AG09319 (cell line): ENCODE data around the gene REXO4.

Experiments
- DNase-seq: peaks from one replicate; pipeline ENCODE4 v3.0.0-alpha.2; 2010; ENCODE audit warnings: low read depth; ENCODE audit errors: extremely low read depth
- TF ChIP-seq, protein P1 (sequence below): IDR thresholded peaks from 2 replicates; pipeline ENCODE4 v1.5.1; 2011; ENCODE audit warnings: low read depth, mild to moderate bottlenecking, inconsistent platforms, low read length, moderate library complexity

Gene REXO4

DNA sequence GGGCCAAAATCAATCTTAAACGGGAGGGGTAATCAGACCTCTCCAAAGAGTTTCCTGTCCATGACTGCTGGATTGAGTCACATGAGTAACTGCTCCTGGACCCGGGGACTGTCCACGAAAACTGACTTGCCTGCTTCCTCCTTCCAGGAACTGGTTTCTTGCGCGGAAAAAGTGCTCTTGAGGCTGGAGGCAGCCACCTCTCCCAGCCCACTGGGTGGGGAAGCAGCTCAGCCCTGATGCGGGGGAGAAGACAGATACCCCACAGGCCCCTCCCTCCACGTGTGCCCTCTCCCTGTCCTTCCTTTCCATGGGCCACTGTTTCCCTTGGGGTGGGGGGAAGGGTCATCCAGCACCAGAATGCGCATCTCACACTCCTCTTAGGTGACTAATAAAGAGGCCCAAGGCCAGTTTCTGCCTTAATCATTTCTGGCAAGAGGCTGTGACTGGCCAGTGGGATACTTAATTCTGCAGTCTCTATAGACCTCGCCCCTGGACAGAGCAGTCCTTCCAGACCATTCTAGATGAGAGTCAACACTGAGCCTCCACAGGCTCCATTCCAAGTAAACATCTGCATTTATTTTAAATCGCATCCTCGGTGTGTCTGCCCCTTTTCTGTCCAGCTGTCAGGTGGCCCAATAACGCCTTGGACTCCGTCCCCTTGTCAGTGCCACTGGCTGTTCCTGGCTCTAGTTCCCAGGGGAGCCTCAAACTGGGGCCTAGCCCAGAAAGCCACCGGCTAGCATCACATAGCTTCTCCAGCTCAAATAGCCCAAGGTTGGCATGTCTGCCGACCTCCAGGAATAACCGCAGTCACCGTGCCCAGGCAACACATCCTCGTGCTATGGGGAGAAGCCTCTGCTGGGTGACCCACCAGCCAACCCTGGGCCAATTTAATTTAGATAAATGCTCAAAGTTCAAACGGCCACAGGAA, 12.0 kb downstream of the REXO4 start:
- TF ChIP-seq, protein P1, sequence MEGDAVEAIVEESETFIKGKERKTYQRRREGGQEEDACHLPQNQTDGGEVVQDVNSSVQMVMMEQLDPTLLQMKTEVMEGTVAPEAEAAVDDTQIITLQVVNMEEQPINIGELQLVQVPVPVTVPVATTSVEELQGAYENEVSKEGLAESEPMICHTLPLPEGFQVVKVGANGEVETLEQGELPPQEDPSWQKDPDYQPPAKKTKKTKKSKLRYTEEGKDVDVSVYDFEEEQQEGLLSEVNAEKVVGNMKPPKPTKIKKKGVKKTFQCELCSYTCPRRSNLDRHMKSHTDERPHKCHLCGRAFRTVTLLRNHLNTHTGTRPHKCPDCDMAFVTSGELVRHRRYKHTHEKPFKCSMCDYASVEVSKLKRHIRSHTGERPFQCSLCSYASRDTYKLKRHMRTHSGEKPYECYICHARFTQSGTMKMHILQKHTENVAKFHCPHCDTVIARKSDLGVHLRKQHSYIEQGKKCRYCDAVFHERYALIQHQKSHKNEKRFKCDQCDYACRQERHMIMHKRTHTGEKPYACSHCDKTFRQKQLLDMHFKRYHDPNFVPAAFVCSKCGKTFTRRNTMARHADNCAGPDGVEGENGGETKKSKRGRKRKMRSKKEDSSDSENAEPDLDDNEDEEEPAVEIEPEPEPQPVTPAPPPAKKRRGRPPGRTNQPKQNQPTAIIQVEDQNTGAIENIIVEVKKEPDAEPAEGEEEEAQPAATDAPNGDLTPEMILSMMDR: no peak
- DNase-seq: peak; percentile 7

DNA sequence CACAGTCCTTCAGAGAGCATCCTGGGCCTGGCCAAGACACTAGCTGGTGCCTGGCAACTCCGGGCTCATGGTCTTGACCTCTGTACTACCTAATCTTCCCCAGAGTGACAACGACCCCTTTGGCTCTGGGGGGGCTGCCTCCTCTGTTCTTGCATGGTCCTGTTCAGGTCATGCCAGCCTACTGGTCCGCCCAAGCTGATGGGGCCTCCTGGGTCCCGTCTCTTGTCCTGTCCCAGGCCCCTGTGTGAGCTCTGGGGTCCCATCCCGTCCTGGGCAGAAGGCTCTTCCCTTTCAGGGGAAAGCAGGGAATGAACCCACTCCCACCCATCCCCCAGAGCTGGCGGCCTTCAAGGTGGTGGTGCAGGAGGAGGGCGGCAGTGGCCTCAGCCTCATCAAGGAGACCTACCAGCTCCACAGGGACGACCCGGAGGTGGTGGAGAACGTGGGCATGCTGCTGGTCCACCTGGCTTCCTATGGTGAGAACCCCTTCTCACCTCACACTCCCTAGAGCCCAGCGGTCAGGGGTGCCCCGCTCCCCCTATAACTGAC, 13.3 kb downstream of the REXO4 start:
- DNase-seq: no peak

DNA sequence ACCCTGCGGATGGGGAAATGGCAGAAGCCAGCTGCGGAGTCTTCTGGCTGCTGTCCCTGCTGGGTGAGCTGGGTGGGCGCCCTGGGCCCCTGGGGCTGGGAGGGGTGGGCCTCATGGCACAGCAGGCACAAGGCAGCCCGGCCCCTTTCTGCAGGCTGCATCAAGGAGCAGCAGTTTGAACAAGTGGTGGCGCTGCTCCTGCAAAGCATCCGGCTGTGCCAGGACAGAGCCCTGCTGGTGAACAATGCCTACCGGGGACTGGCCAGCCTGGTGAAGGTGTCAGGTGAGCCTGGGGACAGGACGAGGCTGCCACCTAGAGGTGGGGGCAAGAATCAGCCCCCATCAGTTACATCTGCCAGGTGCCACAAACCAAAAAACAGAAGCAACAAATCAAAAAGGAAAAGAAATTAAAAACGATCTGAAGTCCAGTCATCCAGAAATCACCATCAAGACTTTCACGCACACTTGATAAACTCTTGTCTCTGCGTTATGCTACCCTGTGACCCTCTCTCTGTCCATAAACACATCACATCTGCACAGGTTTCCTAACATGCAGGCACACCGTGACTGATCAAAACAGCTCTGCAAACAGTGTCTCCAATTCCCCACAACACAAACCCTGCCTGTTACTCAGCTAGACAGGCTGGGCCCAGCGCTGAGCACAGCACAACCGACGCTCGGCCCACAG, 13.9 kb downstream of the REXO4 start:
- no peak for DNase-seq
- TF ChIP-seq, protein P1: peak; percentile 53

More for the DNA sequence above, 13.3 kb downstream of the REXO4 start:
- TF ChIP-seq, protein P1: no peak

DNA sequence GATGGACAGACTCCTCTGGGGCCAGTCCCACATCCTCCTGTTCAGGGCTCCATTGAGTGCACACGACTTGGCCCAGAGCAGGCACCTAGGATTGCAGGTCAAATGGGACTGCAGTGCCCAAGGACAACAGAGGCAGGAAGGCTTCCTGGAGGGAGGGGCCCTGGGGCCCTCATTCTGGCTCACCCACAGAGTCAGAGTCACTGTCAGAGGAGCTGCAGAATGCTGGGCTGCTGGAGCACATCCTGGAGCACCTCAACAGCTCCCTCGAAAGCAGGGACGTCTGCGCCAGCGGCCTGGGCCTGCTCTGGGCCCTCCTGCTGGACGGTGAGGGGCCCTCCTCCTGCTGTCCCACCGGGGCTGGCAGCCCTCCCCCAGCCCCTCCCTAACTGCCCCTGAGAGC, 15.1 kb downstream of the REXO4 start:
- DNase-seq: no peak
- TF ChIP-seq, protein P1: no peak

DNA sequence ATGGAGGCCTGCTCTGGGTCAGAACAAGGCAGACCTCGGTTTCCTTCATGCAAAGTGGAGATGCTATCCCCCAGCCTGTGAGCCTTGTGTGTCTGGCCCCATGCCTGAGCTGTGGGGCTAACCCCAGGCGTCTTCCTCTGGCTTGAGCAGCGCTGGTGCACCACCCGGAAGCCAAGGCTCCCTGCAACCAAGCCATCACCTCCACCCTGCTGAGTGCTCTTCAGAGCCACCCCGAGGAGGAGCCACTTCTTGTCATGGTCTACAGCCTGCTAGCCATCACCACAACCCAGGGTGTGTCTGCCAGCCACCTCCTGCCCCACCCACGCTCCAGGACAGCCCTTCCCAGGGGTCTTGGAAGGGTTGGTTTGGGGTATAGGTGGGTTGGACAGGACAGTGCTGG, 16.2 kb downstream of the REXO4 start:
- TF ChIP-seq, protein P1: no peak
- DNase-seq: no peak

DNA sequence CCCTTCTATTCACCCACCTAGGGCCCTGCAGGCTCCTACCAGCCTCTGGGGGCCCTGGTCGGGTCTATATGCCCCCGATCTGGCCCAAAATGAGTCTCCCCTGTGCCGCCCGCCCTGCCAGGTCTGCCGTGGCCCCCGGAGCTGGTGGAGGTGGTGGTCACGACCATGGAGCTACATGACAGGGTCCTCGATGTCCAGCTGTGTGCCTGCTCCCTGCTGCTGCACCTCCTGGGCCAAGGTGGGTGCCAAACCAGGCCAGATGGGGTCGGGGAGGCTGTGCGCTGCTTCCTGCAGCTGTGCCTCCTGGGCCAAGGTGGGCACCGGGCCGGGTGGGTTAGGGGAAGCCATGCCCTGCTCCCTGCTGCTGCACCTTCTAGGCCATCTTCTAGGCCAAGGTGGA, 17.5 kb downstream of the REXO4 start:
- TF ChIP-seq, protein P1: no peak
- DNase-seq: no peak

DNA sequence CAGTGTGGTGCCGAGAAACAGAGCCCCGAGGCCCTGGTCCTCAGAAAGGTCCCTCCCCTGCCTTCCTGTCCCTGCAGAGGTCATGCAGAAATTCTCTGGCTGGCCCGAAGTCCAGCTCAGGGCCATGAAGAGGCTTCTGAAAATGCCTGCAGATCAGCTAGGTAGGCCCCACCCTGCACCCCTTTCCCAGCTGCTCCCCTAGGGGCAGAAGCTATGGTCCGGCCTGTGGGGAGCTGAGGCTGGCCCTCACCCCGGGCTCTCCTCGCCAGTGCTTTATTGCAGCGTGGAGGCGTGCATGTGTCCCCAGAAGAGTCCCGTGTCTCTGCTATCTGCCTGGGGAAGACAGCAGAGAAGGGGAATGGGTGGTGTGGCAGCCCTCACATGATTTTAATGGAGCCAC, 19.9 kb downstream of the REXO4 start:
- DNase-seq: no peak
- TF ChIP-seq, protein P1: no peak
